ENCODE data around the gene CALHM5. TPM values are rescaled to one million over a fixed set of nuclear protein-coding genes. Genes with fewer than 3 reads are reported as not detected.

CALHM5 gene
- total and polyA plus RNA-seq, 10 of the 15 experiments (the other 5 are each of a cell fraction or from before 2014, with no cell fraction given), result not detected

- no peak for TF ChIP-seq TBL1XR1 (IDR thresholded peaks at IDR 0.05; ENCODE audit: low read depth, low read length)
- TF ChIP-seq BCLAF1 (IDR thresholded peaks at IDR 0.05), result no peak
- TF ChIP-seq, protein P1, sequence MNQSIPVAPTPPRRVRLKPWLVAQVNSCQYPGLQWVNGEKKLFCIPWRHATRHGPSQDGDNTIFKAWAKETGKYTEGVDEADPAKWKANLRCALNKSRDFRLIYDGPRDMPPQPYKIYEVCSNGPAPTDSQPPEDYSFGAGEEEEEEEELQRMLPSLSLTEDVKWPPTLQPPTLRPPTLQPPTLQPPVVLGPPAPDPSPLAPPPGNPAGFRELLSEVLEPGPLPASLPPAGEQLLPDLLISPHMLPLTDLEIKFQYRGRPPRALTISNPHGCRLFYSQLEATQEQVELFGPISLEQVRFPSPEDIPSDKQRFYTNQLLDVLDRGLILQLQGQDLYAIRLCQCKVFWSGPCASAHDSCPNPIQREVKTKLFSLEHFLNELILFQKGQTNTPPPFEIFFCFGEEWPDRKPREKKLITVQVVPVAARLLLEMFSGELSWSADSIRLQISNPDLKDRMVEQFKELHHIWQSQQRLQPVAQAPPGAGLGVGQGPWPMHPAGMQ (IDR thresholded peaks at IDR 0.05; ENCODE audit: borderline replicate concordance), result no peak
These were observed 16.7 kb downstream of the CALHM5 start (continued) for GRCh38 chr6:116528133-116528532.

DNA sequence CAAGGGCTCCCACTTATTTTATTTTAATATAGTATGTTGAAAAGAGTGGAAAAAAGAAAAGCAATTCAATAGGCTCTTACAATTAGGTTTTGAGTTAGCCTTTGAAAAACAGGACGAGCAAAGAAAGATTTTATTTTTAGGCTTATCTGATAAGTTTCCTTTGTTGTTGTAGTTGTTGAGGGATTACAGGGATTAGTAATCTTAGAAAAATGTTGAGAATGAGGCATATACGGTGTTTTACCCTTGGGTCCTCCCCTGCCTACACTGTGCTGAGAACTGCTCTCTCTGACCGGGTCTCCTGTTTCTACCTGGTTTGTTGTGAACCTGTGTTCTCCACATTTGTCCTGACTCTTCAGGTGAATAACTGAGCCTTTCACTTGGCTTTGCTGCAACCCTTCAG is 17.3 kb downstream of the CALHM5 start:
- no peak overlapping the region for H2AFZ ChIP-seq (ENCODE audit: control insufficient read depth, low read depth, low read length)

More for the DNA sequence above, 17.3 kb downstream of the CALHM5 start:
- Histone ChIP-seq H3K4me3 (no peak overlapping the region), H3K36me3 (ENCODE audit: control insufficient read depth in 2 of 2, insufficient read depth in 2 of 2, low read length in 1 of 2) (no peaks in the 10 kb centered on the region), H3K27me3 (replicated peaks in 1 of 2; ENCODE audit: control insufficient read depth in 2 of 2, insufficient read depth in 2 of 2, low read length in 1 of 2) (no peaks in the 10 kb centered on the region; a peak in 1 of 4 replicates), H3K4me1 (ENCODE audit: control insufficient read depth, insufficient read depth, low read length) (no peaks in the 10 kb centered on the region), H3K27ac (ENCODE audit: control insufficient read depth, insufficient read depth) (no peak overlapping the region), H3K4me2 (ENCODE audit: control insufficient read depth, insufficient read depth) (no peak overlapping the region), H4K20me1 (ENCODE audit: control insufficient read depth, insufficient read depth) (no peaks in the 10 kb centered on the region), H3K9me3 (replicated peaks; ENCODE audit: control insufficient read depth, insufficient read depth, low read length) (no peaks in the 10 kb centered on the region), H3K9ac (ENCODE audit: control insufficient read depth, insufficient read depth, low read length) (no peak overlapping the region), H3K79me2 (ENCODE audit: control insufficient read depth, insufficient read depth, low read length) (no peaks in the 10 kb centered on the region)
- 53% methylated on average over 3 of the region's 3 CpGs for WGBS (ENCODE audit: insufficient coverage, insufficient replicate concordance, low lambda C conversion rate, missing lambda C conversion rate)
- ChIA-PET CTCF (interaction anchor here (1.4 to 1.8 kb wide), 3 partner anchors 12 to 260 kb away, joined by 4 to 6 read pairs (median 5); no protein-coding TSS in a partner anchor), SMC1A (ENCODE audit: uncharacterized antibody, unreplicated experiment) (no interaction called here), RAD21 (ENCODE audit: unreplicated experiment) (no interaction called here), POLR2A (no interaction called here)
- BruUV-seq (replicated peaks), result no TSS peak
- in situ Hi-C loops (cut with MboI), result no loop called here
- ATAC-seq, result 0 out of 3 replicates have a peak, but pooled peaks have one; percentile 27
- TF ChIP-seq NR2C2 (IDR thresholded peaks at IDR 0.05; ENCODE audit: borderline replicate concordance, control insufficient read depth, insufficient read length, low read depth), result no peak
- TF ChIP-seq BRCA1 (IDR thresholded peaks at IDR 0.05; ENCODE audit: low read depth, low read length), result no peak
- TF ChIP-seq, protein P2, sequence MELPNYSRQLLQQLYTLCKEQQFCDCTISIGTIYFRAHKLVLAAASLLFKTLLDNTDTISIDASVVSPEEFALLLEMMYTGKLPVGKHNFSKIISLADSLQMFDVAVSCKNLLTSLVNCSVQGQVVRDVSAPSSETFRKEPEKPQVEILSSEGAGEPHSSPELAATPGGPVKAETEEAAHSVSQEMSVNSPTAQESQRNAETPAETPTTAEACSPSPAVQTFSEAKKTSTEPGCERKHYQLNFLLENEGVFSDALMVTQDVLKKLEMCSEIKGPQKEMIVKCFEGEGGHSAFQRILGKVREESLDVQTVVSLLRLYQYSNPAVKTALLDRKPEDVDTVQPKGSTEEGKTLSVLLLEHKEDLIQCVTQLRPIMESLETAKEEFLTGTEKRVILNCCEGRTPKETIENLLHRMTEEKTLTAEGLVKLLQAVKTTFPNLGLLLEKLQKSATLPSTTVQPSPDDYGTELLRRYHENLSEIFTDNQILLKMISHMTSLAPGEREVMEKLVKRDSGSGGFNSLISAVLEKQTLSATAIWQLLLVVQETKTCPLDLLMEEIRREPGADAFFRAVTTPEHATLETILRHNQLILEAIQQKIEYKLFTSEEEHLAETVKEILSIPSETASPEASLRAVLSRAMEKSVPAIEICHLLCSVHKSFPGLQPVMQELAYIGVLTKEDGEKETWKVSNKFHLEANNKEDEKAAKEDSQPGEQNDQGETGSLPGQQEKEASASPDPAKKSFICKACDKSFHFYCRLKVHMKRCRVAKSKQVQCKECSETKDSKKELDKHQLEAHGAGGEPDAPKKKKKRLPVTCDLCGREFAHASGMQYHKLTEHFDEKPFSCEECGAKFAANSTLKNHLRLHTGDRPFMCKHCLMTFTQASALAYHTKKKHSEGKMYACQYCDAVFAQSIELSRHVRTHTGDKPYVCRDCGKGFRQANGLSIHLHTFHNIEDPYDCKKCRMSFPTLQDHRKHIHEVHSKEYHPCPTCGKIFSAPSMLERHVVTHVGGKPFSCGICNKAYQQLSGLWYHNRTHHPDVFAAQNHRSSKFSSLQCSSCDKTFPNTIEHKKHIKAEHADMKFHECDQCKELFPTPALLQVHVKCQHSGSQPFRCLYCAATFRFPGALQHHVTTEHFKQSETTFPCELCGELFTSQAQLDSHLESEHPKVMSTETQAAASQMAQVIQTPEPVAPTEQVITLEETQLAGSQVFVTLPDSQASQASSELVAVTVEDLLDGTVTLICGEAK (IDR thresholded peaks at IDR 0.05; ENCODE audit: borderline replicate concordance), result no peak
- TF ChIP-seq SMARCA5 (IDR thresholded peaks at IDR 0.05), result no peak
- no peak for TF ChIP-seq SUZ12 (IDR thresholded peaks at IDR 0.05; ENCODE audit: unreplicated experiment)
- TF ChIP-seq EGR1 (IDR thresholded peaks at IDR 0.05; ENCODE audit: borderline replicate concordance in 1 of 2, low read depth in 2 of 2, low read length in 2 of 2), result no peak
- TF ChIP-seq CBX5 (IDR thresholded peaks at IDR 0.05; ENCODE audit: low read depth), result no peak
- TF ChIP-seq WRNIP1 (IDR thresholded peaks at IDR 0.05; ENCODE audit: borderline replicate concordance, low read depth, low read length), result no peak
- TF ChIP-seq MEF2B (IDR thresholded peaks at IDR 0.05; ENCODE audit: partially characterized antibody, poor library complexity, severe bottlenecking), result no peak
- intact Hi-C loops (cut with micrococcal nuclease; ENCODE audit: unreplicated experiment), result no loop called here
- FAIRE-seq, result no peak
- DNase-seq (ENCODE audit: low read depth, low spot score), result no peak
